OCI-LY1 (cell line): ENCODE data around the gene CCSAP.
"Not testable (repeated sequence)": the region's sequence is repeated elsewhere in the genome, so short reads cannot be mapped to it uniquely, and the experiment has no call there.

Experiments used
- H2AFZ ChIP-seq: fragments of 200-600 bp; sonication (generic), shearing (Covaris generic); 2 replicates; pipeline ENCODE4 v1.6.0; 2014; ENCODE audit warnings: antibody characterized with exemption, mild to moderate bottlenecking, low read length
- H3F3A ChIP-seq: fragments of 200-600 bp; sonication (generic), shearing (Covaris generic); 2 replicates; pipeline ENCODE4 v1.6.0; 2014; ENCODE audit warnings: mild to moderate bottlenecking, antibody characterized with exemption, low read length, moderate library complexity; ENCODE audit not compliant: insufficient read depth
- H3K27ac ChIP-seq: fragments of 200-600 bp; sonication (generic); 2 replicates; pipeline ENCODE4 v1.5.1; 2014; ENCODE audit warnings: low read length, mixed run types, mild to moderate bottlenecking, low read depth; ENCODE audit not compliant: poor library complexity, severe bottlenecking
- H3K27me3 ChIP-seq: fragments of 200-600 bp; sonication (generic); 2 replicates; pipeline ENCODE4 v1.6.0; 2014; ENCODE audit warnings: antibody characterized with exemption, mild to moderate bottlenecking, low read length, moderate library complexity; ENCODE audit not compliant: insufficient read depth
- H3K36me3 ChIP-seq: fragments of 200-600 bp; sonication (generic); 2 replicates; pipeline ENCODE4 v1.6.1; 2014; ENCODE audit warnings: mild to moderate bottlenecking, antibody characterized with exemption, low read length, moderate library complexity, mixed read lengths; ENCODE audit not compliant: insufficient read depth
- H3K4me1 ChIP-seq: fragments of 200-600 bp; sonication (generic); 2 replicates; pipeline ENCODE4 v1.5.1; 2014; ENCODE audit warnings: mild to moderate bottlenecking, low read length, moderate library complexity; ENCODE audit not compliant: insufficient read depth, severe bottlenecking
- H3K4me2 ChIP-seq: fragments of 200-600 bp; sonication (generic), shearing (Covaris generic); 2 replicates; pipeline ENCODE4 v1.6.1; 2014; ENCODE audit warnings: low read length
- H3K4me3 ChIP-seq: fragments of 200-600 bp; sonication (generic); 2 replicates; pipeline ENCODE4 v1.5.1; 2014; ENCODE audit warnings: low read length, low read depth, mild to moderate bottlenecking, mixed read lengths; ENCODE audit not compliant: poor library complexity, severe bottlenecking
- H3K79me2 ChIP-seq: fragments of 200-600 bp; shearing (Covaris generic); 2 replicates; pipeline ENCODE4 v1.6.1; 2016; ENCODE audit warnings: mixed run types, low read length, mixed read lengths; ENCODE audit not compliant: insufficient read depth
- H3K9ac ChIP-seq: fragments of 200-600 bp; sonication (generic), shearing (Covaris generic); 2 replicates; pipeline ENCODE4 v1.6.1; 2014; ENCODE audit warnings: mild to moderate bottlenecking, low read length, mixed read lengths
- H3K9me2 ChIP-seq: fragments of 200-600 bp; sonication (generic), shearing (Covaris generic); 2 replicates; pipeline ENCODE4 v1.6.1; 2014; ENCODE audit warnings: low read depth, mild to moderate bottlenecking, low read length, mixed read lengths
- H3K9me3 ChIP-seq: fragments of 200-600 bp; shearing (Covaris generic); 2 replicates; pipeline ENCODE4 v1.6.1; 2014; ENCODE audit warnings: low read length, mixed read lengths
- H4K20me1 ChIP-seq: fragments of 200-600 bp; sonication (generic), shearing (Covaris generic); 2 replicates; pipeline ENCODE4 v1.6.0; 2016; ENCODE audit warnings: mild to moderate bottlenecking, low read length; ENCODE audit not compliant: insufficient read depth
- EZH2 ChIP-seq: fragments of 200-600 bp; sonication (generic), shearing (Covaris generic); IDR thresholded peaks from 2 replicates; pipeline ENCODE4 v1.8.0; 2017; ENCODE audit warnings: borderline replicate concordance, mixed run types, mild to moderate bottlenecking, antibody characterized with exemption, low read length, moderate library complexity, mixed read lengths
- TF ChIP-seq, protein P1 (sequence below): fragments of 200-600 bp; sonication (generic), shearing (Covaris generic); IDR thresholded peaks from 2 replicates; pipeline ENCODE4 v1.5.1; 2017; ENCODE audit warnings: mild to moderate bottlenecking, antibody characterized with exemption, low read length, moderate library complexity, mixed read lengths

The CCSAP gene

GRCh38 chr1:229334269-229334668 is 8.6 kb downstream of the CCSAP start:
- H3K4me2 ChIP-seq: no peak overlapping the region
- H3K27me3 ChIP-seq: no peaks in the 10 kb centered on the region
- H3K4me3 ChIP-seq: no peak overlapping the region
- peaks cover 30% of the 10 kb centered on the region for H3K4me1 ChIP-seq
- H2AFZ ChIP-seq: no peak overlapping the region
- H3F3A ChIP-seq: no peaks in the 10 kb centered on the region
- H3K9me2 ChIP-seq: no peaks in the 10 kb centered on the region
- H3K27ac ChIP-seq: no peak overlapping the region
- H3K9me3 ChIP-seq: peaks cover 3% of the 10 kb centered on the region; the same call in 1 of the 2 replicates
- peaks cover 12% of the 10 kb centered on the region for H3K36me3 ChIP-seq
- TF ChIP-seq, protein P1, sequence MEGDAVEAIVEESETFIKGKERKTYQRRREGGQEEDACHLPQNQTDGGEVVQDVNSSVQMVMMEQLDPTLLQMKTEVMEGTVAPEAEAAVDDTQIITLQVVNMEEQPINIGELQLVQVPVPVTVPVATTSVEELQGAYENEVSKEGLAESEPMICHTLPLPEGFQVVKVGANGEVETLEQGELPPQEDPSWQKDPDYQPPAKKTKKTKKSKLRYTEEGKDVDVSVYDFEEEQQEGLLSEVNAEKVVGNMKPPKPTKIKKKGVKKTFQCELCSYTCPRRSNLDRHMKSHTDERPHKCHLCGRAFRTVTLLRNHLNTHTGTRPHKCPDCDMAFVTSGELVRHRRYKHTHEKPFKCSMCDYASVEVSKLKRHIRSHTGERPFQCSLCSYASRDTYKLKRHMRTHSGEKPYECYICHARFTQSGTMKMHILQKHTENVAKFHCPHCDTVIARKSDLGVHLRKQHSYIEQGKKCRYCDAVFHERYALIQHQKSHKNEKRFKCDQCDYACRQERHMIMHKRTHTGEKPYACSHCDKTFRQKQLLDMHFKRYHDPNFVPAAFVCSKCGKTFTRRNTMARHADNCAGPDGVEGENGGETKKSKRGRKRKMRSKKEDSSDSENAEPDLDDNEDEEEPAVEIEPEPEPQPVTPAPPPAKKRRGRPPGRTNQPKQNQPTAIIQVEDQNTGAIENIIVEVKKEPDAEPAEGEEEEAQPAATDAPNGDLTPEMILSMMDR: no peak
- TF ChIP-seq EZH2: no peak
- no peaks in the 10 kb centered on the region for H4K20me1 ChIP-seq
- H3K9ac ChIP-seq: no peak overlapping the region
- peaks cover 47% of the 10 kb centered on the region for H3K79me2 ChIP-seq

GRCh38 chr1:229328598-229329362 is 14.1 kb downstream of the CCSAP start:
- Histone ChIP-seq H3K79me2 (0 out of 2 replicates have a peak, but pooled peaks cover 6% of the 10 kb centered on the region), H3K4me2 (no peak overlapping the region), H3K27me3 (no peaks in the 10 kb centered on the region), H3K36me3 (peaks cover 38% of the 10 kb centered on the region), H2AFZ (no peak overlapping the region), H3K9me3 (no peaks in the 10 kb centered on the region), H3F3A (no peaks in the 10 kb centered on the region), H4K20me1 (no peaks in the 10 kb centered on the region), H3K9me2 (no peaks in the 10 kb centered on the region), H3K27ac (no peak overlapping the region), H3K4me3 (no peak overlapping the region), H3K9ac (no peak overlapping the region), H3K4me1 (peaks cover 18% of the 10 kb centered on the region)
- TF ChIP-seq, protein P1: no peak
- no peak for TF ChIP-seq EZH2

DNA sequence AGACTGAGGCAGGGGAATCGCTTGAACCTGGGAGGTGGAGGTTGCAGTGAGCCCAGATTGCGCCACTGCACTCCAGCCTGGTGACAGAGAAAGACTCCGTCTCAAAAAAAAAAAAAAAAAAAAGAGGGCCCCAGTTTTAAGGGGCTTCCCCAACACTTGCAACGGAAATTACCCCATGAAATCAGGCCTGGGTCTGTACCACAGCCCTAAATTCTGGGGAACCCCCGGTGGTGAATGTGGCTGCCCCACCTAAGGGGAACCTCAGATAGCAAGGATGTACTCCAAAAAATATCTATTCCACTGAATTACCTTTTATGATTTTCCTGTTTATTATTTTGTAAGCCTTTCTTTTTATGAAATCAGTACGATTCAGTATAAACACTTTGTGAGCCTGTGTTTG is 15.1 kb downstream of the CCSAP start:
- not testable (repeated sequence) for H3K27me3 ChIP-seq, H3K4me2 ChIP-seq, H3K4me3 ChIP-seq, H3K9me3 ChIP-seq, H3K9ac ChIP-seq, H2AFZ ChIP-seq, H3K79me2 ChIP-seq, H3K27ac ChIP-seq, H3F3A ChIP-seq, H4K20me1 ChIP-seq, H3K9me2 ChIP-seq
- H3K4me1 ChIP-seq: peaks cover 18% of the 10 kb centered on the region
- H3K36me3 ChIP-seq: peaks cover 48% of the 10 kb centered on the region

DNA sequence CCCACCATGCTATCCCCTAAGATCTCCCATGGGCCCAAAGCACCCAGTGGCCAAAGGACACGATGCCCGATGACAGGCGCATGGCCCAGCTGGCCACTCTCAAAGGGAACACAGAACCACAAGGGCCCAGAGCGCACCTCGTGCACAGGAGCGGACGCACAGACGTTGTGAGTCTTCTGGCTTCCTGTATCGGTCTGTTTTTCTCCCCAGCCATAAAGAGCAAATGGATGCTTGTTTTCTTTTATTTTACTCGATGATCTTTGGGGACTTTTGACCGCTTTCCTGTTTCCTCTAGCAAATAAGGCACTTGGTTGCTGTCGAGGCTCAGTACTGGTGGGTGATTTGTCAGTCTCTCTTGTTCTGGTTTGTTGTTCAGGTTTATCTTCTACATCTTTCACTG is 16.2 kb downstream of the CCSAP start:
- Histone ChIP-seq H2AFZ (no peak overlapping the region), H4K20me1 (no peaks in the 10 kb centered on the region), H3K4me3 (no peak overlapping the region), H3K79me2 (0 out of 2 replicates have a peak, but pooled peaks cover 4% of the 10 kb centered on the region), H3K27ac (no peak overlapping the region), H3K36me3 (peaks cover 55% of the 10 kb centered on the region), H3F3A (no peaks in the 10 kb centered on the region), H3K4me1 (peaks cover 18% of the 10 kb centered on the region), H3K9me2 (no peaks in the 10 kb centered on the region), H3K4me2 (no peak overlapping the region; the same call in 1 of the 2 replicates), H3K9ac (no peak overlapping the region), H3K9me3 (no peaks in the 10 kb centered on the region), H3K27me3 (no peaks in the 10 kb centered on the region)
- no peak for TF ChIP-seq EZH2
